GM21515 (cell line): ENCODE measurements around the gene PIK3R1.
A peak's percentile ranks its signal among the peaks of the same experiment; 100 is the strongest.
"Not testable (repeated sequence)": the region's sequence is repeated elsewhere in the genome, so short reads cannot be mapped to it uniquely, and the experiment has no call there.

Experiments used
- ATAC-seq: cut with Tn5 transposase; IDR thresholded peaks from one replicate; pipeline ENCODE4 v1.9.1; 2021; ENCODE audit not compliant: unreplicated experiment

PIK3R1 gene

GRCh38 chr5:68225188-68225910 is 9.8 kb downstream of the PIK3R1 start:
- ATAC-seq: no peak

GRCh38 chr5:68225911-68226545 is 10.5 kb downstream of the PIK3R1 start:
- ATAC-seq: no peak

GRCh38 chr5:68226546-68227073 is 11.1 kb downstream of the PIK3R1 start:
- ATAC-seq: no peak

GRCh38 chr5:68227532-68228160 is 12.1 kb downstream of the PIK3R1 start:
- ATAC-seq: no peak

- no peak for ATAC-seq
Measured at GRCh38 chr5:68229416-68229815, 13.9 kb downstream of the PIK3R1 start.

- no peak for ATAC-seq
Measured at GRCh38 chr5:68230285-68230684, 14.7 kb downstream of the PIK3R1 start.

- ATAC-seq: no peak
Measured at GRCh38 chr5:68231414-68232076, 16.0 kb downstream of the PIK3R1 start.

GRCh38 chr5:68232277-68232676 is 16.7 kb downstream of the PIK3R1 start:
- no peak for ATAC-seq

- no peak for ATAC-seq
Measured at GRCh38 chr5:68233075-68233474, 17.5 kb downstream of the PIK3R1 start.

GRCh38 chr5:68235229-68235628 is 19.7 kb downstream of the PIK3R1 start:
- ATAC-seq: not testable (repeated sequence)

- ATAC-seq: no peak
Measured at GRCh38 chr5:68237715-68238114, 22.2 kb downstream of the PIK3R1 start.

GRCh38 chr5:68239487-68239886 is 23.9 kb downstream of the PIK3R1 start:
- peak; percentile 88 for ATAC-seq

- ATAC-seq: no peak
Measured at GRCh38 chr5:68240202-68240601, 24.6 kb downstream of the PIK3R1 start.

GRCh38 chr5:68240771-68241170 is 25.2 kb downstream of the PIK3R1 start:
- ATAC-seq: no peak

GRCh38 chr5:68242743-68243142 is 27.2 kb downstream of the PIK3R1 start:
- ATAC-seq: no peak

GRCh38 chr5:68243251-68243650 is 27.7 kb downstream of the PIK3R1 start:
- ATAC-seq: no peak

- ATAC-seq: no peak
Measured at GRCh38 chr5:68243681-68244080, 28.1 kb downstream of the PIK3R1 start.

GRCh38 chr5:68245319-68245718 is 29.8 kb downstream of the PIK3R1 start:
- ATAC-seq: no peak

GRCh38 chr5:68246802-68247201 is 31.2 kb downstream of the PIK3R1 start:
- ATAC-seq: no peak

GRCh38 chr5:68247627-68248026 is 32.1 kb downstream of the PIK3R1 start:
- ATAC-seq: no peak

- no peak for ATAC-seq
Measured at GRCh38 chr5:68248896-68249295, 33.3 kb downstream of the PIK3R1 start.
